WTC11 (cell line): Measurements from ENCODE around the gene C1QTNF6. TPM values are rescaled to one million over a fixed set of nuclear protein-coding genes. Genes with fewer than 3 reads are reported as not detected.

Source experiments
- ATAC-seq: fragments of 200-7000 bp; cut with Tn5 transposase; 2 replicates; pipeline ENCODE4 v1.10.0; 2021; ENCODE audit warnings: mild to moderate bottlenecking, moderate library complexity
- CTCF ChIA-PET: fragments of 300-600 bp; sonication (Branson Sonifier 250); formaldehyde crosslinking; loops from one replicate; lab custom pipeline; 2021; ENCODE audit warnings: antibody characterized with exemption; lab: Charles Lee
- POLR2A ChIA-PET: fragments of 350-600 bp; sonication (Branson Sonifier 250); formaldehyde crosslinking; loops from one replicate; lab custom pipeline; 2021; ENCODE audit warnings: antibody characterized with exemption; lab: Charles Lee
- DNase-seq: peaks from one replicate; pipeline ENCODE4 v3.0.0; 2021; ENCODE audit warnings: low spot score
- H3K27ac Mint-ChIP-seq: 2 replicates; pipeline ENCODE4 v1.8.0; 2021; ENCODE audit warnings: mixed read lengths
- H3K27me3 Mint-ChIP-seq: 2 replicates; pipeline ENCODE4 v1.8.0; 2021; ENCODE audit warnings: low read depth, mild to moderate bottlenecking, moderate library complexity, mixed read lengths
- H3K36me3 Mint-ChIP-seq: 2 replicates; pipeline ENCODE4 v1.8.0; 2021; ENCODE audit warnings: mixed read lengths
- H3K4me1 Mint-ChIP-seq: 2 replicates; pipeline ENCODE4 v1.8.0; 2022; ENCODE audit warnings: mixed read lengths
- H3K4me3 Mint-ChIP-seq: 2 replicates; pipeline ENCODE4 v1.8.0; 2021; ENCODE audit warnings: mild to moderate bottlenecking, moderate library complexity, mixed read lengths
- H3K9me3 Mint-ChIP-seq: 2 replicates; pipeline ENCODE4 v1.8.0; 2021; ENCODE audit warnings: mixed read lengths
- ATF3 ChIP-seq: sonication (generic); formaldehyde crosslinking; conservative IDR thresholded peaks from 2 replicates; pipeline ENCODE4 v1.8.1; 2022; ENCODE audit warnings: mild to moderate bottlenecking, missing genetic modification reagents
- E2F1 ChIP-seq: sonication (generic); formaldehyde crosslinking; IDR thresholded peaks from 2 replicates; pipeline ENCODE4 v1.8.0; 2022; ENCODE audit warnings: mild to moderate bottlenecking, missing genetic modification reagents
- ETV6 ChIP-seq: sonication (generic); formaldehyde crosslinking; IDR thresholded peaks from 2 replicates; pipeline ENCODE4 v1.8.1; 2022; ENCODE audit warnings: mild to moderate bottlenecking, missing genetic modification reagents
- FOXJ3 ChIP-seq: sonication (generic); formaldehyde crosslinking; IDR thresholded peaks from 2 replicates; pipeline ENCODE4 v1.9.0; 2021; ENCODE audit warnings: missing genetic modification reagents, mild to moderate bottlenecking, borderline replicate concordance
- FOXP1 ChIP-seq: sonication (generic); formaldehyde crosslinking; IDR thresholded peaks from 2 replicates; pipeline ENCODE4 v1.8.0; 2022; ENCODE audit warnings: missing genetic modification reagents, mild to moderate bottlenecking, moderate library complexity, borderline replicate concordance
- GTF2I ChIP-seq: fragments of 250-450 bp; sonication (Bioruptor Pico); conservative IDR thresholded peaks from 2 replicates; pipeline ENCODE4 v1.4.0; 2021; ENCODE audit warnings: mild to moderate bottlenecking
- MAX ChIP-seq: sonication (generic); formaldehyde crosslinking; IDR thresholded peaks from 2 replicates; pipeline ENCODE4 v1.8.0; 2022; ENCODE audit warnings: mild to moderate bottlenecking, missing genetic modification reagents
- NFATC4 ChIP-seq: fragments of 250-450 bp; sonication (Bioruptor Pico); IDR thresholded peaks from 2 replicates; pipeline ENCODE4 v1.9.0; 2021; ENCODE audit warnings: mild to moderate bottlenecking
- PREB ChIP-seq: sonication (generic); formaldehyde crosslinking; IDR thresholded peaks from 2 replicates; pipeline ENCODE4 v1.8.1; 2022; ENCODE audit warnings: mild to moderate bottlenecking, missing genetic modification reagents, moderate library complexity, borderline replicate concordance
- STAT6 ChIP-seq: sonication (generic); formaldehyde crosslinking; conservative IDR thresholded peaks from 2 replicates; pipeline ENCODE4 v1.8.1; 2023; ENCODE audit warnings: mild to moderate bottlenecking, low read depth, missing genetic modification reagents, moderate library complexity
- TEAD1 ChIP-seq: sonication (generic); formaldehyde crosslinking; IDR thresholded peaks from 2 replicates; pipeline ENCODE4 v1.8.0; 2022; ENCODE audit warnings: mild to moderate bottlenecking, missing genetic modification reagents
- TP53 ChIP-seq: sonication (generic); formaldehyde crosslinking; IDR thresholded peaks from 2 replicates; pipeline ENCODE4 v1.8.1; 2023; ENCODE audit warnings: mild to moderate bottlenecking, missing genetic modification reagents
- USF1 ChIP-seq: sonication (generic); formaldehyde crosslinking; IDR thresholded peaks from 2 replicates; pipeline ENCODE4 v1.8.0; 2022; ENCODE audit warnings: mild to moderate bottlenecking, missing genetic modification reagents
- USF2 ChIP-seq: sonication (generic); formaldehyde crosslinking; IDR thresholded peaks from 2 replicates; pipeline ENCODE4 v1.8.1; 2023; ENCODE audit warnings: mild to moderate bottlenecking, missing genetic modification reagents, moderate library complexity
- ZNF121 ChIP-seq: sonication (generic); formaldehyde crosslinking; IDR thresholded peaks from 2 replicates; pipeline ENCODE4 v1.8.0; 2023; ENCODE audit warnings: missing genetic modification reagents
- ZNF219 ChIP-seq: sonication (generic); formaldehyde crosslinking; IDR thresholded peaks from 2 replicates; pipeline ENCODE4 v1.8.0; 2023; ENCODE audit warnings: missing genetic modification reagents, mild to moderate bottlenecking, borderline replicate concordance
- total RNA-seq: library from RNA; stranded (reverse); gene quantifications from 3 replicates; pipeline ENCODE4 v1.2.3, GENCODE V29; 2021
- TF ChIP-seq, protein P1 (sequence below): fragments of 250-450 bp; sonication (Bioruptor Pico); IDR thresholded peaks from 2 replicates; pipeline ENCODE4 v2.1.2; 2022; ENCODE audit warnings: mild to moderate bottlenecking, moderate library complexity
- TF ChIP-seq, protein P2 (sequence below): sonication (generic); formaldehyde crosslinking; IDR thresholded peaks from 2 replicates; pipeline ENCODE4 v1.8.1; 2023; ENCODE audit warnings: mild to moderate bottlenecking, missing genetic modification reagents, borderline replicate concordance

C1QTNF6 gene
- total RNA-seq, 1 experiment from 2014 or later = 5.9 TPM

- peak; percentile 88 for ATAC-seq
- Mint-ChIP-seq H3K27me3 (peaks cover 7% of the 10 kb centered on the region), H3K36me3 (no peaks in the 10 kb centered on the region)
- TF ChIP-seq FOXP1 (CRISPR knock-in tag) = 0 out of 2 replicates have a peak, but pooled peaks have one; percentile 24
- TF ChIP-seq, protein P1, sequence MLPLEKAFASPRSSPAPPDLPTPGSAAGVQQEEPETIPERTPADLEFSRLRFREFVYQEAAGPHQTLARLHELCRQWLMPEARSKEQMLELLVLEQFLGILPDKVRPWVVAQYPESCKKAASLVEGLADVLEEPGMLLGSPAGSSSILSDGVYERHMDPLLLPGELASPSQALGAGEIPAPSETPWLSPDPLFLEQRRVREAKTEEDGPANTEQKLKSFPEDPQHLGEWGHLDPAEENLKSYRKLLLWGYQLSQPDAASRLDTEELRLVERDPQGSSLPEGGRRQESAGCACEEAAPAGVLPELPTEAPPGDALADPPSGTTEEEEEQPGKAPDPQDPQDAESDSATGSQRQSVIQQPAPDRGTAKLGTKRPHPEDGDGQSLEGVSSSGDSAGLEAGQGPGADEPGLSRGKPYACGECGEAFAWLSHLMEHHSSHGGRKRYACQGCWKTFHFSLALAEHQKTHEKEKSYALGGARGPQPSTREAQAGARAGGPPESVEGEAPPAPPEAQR (CRISPR knock-in tag) = no peak
- no peak for TF ChIP-seq USF1 (CRISPR knock-in tag)
- peak; percentile 59; the same call in 1 of the 2 replicates for TF ChIP-seq ZNF121
- peak; percentile 60; the same call in 1 of the 2 replicates for TF ChIP-seq MAX (CRISPR knock-in tag)
- no peak for TF ChIP-seq FOXJ3 (CRISPR knock-in tag)
- no peak for TF ChIP-seq TP53
- no peak for TF ChIP-seq ATF3 (CRISPR knock-in tag)
- no peak for TF ChIP-seq USF2 (CRISPR knock-in tag)
- peak; percentile 29; the same call in 1 of the 2 replicates for TF ChIP-seq TEAD1
- no peak for TF ChIP-seq NFATC4 (CRISPR knock-in tag)
- no peak for TF ChIP-seq ETV6 (CRISPR knock-in tag)
- TF ChIP-seq GTF2I (CRISPR knock-in tag) = peak; percentile 86
- TF ChIP-seq E2F1 (CRISPR knock-in tag) = no peak
- TF ChIP-seq, protein P2, sequence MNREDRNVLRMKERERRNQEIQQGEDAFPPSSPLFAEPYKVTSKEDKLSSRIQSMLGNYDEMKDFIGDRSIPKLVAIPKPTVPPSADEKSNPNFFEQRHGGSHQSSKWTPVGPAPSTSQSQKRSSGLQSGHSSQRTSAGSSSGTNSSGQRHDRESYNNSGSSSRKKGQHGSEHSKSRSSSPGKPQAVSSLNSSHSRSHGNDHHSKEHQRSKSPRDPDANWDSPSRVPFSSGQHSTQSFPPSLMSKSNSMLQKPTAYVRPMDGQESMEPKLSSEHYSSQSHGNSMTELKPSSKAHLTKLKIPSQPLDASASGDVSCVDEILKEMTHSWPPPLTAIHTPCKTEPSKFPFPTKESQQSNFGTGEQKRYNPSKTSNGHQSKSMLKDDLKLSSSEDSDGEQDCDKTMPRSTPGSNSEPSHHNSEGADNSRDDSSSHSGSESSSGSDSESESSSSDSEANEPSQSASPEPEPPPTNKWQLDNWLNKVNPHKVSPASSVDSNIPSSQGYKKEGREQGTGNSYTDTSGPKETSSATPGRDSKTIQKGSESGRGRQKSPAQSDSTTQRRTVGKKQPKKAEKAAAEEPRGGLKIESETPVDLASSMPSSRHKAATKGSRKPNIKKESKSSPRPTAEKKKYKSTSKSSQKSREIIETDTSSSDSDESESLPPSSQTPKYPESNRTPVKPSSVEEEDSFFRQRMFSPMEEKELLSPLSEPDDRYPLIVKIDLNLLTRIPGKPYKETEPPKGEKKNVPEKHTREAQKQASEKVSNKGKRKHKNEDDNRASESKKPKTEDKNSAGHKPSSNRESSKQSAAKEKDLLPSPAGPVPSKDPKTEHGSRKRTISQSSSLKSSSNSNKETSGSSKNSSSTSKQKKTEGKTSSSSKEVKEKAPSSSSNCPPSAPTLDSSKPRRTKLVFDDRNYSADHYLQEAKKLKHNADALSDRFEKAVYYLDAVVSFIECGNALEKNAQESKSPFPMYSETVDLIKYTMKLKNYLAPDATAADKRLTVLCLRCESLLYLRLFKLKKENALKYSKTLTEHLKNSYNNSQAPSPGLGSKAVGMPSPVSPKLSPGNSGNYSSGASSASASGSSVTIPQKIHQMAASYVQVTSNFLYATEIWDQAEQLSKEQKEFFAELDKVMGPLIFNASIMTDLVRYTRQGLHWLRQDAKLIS (CRISPR knock-in tag) = no peak
- TF ChIP-seq, all 79 proteins: peak for 5
- Mint-ChIP-seq H3K4me1 (peaks cover 16% of the 10 kb centered on the region), H3K9me3 (no peaks in the 10 kb centered on the region), H3K27ac (no peak overlapping the region), H3K4me3 (no peak overlapping the region; the same call in 1 of the 2 replicates)
- peak; percentile 84 for DNase-seq
- ChIA-PET CTCF (interaction anchor here (0.5 to 4.8 kb wide), 24 partner anchors 9 to 399 kb away, joined by 3 to 49 read pairs (median 3); partner anchors contain the start of genes IL2RB, MPST and TST), POLR2A (no interaction called here)
Observed at GRCh38 chr22:37166675-37167066, 21.4 kb downstream of the C1QTNF6 start.

DNA sequence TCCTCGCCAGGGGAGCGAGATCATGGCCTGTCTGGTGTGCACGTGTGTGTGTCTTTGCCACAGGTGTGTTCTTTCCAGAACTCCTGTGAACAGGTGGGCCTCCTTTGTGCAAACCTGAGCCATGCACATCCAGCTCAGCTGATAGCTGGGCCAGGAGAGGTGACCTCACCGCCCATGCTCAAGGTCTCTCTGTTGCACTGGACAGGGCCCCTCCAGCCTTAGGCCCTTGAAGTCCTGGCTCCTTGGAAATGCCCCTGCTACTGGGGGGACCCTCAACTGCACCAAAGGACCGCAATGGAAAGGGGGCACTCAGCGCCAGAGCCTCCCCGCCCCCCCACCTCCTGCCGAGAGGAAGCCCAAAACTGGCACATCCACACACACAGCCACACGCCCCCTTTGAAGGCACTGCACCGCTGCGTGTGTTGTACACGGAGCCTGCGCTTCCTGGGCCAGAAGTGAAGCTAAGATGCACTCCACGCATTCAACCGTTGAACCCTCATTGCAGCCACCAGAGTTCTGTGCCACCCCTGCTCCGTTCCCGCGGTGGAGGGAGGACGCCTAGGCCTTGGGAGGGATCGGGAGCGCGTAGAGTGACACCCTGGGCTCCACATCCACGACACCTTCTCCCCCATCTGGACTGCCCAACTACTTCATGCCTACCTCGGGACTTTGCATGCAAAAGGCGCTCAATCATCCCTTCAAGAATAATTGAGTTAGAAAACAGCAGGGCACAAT is 21.9 kb downstream of the C1QTNF6 start:
- ChIA-PET POLR2A (no interaction called here), CTCF (interaction anchor here (0.7 to 4.8 kb wide), 25 partner anchors 9 to 594 kb away, joined by 3 to 49 read pairs (median 3); partner anchors contain the start of genes IL2RB, MPST and TST)
- 0 out of 2 replicates have a peak, but pooled peaks have one; percentile 35 for TF ChIP-seq STAT6 (CRISPR knock-in tag)
- no peak for TF ChIP-seq ZNF219 (CRISPR knock-in tag)
- TF ChIP-seq PREB (CRISPR knock-in tag) = no peak
- peak; percentile 70; the same call in 1 of the 2 replicates for TF ChIP-seq FOXP1 (CRISPR knock-in tag)

More for the DNA sequence above, 21.9 kb downstream of the C1QTNF6 start:
- no peaks in the 10 kb centered on the region for H3K36me3 Mint-ChIP-seq
- H3K4me3 Mint-ChIP-seq = no peak overlapping the region
- peaks cover 3% of the 10 kb centered on the region for H3K9me3 Mint-ChIP-seq
- peaks cover 13% of the 10 kb centered on the region for H3K4me1 Mint-ChIP-seq
- no peak overlapping the region for H3K27ac Mint-ChIP-seq
- H3K27me3 Mint-ChIP-seq = peaks cover 7% of the 10 kb centered on the region
- ATAC-seq (no peak), DNase-seq (no peak)
